ENCODE results near the gene PTPRJ. TPM values are rescaled to one million over a fixed set of nuclear protein-coding genes. Genes with fewer than 3 reads are reported as not detected.
"Not testable (repeated sequence)": the region's sequence is repeated elsewhere in the genome, so short reads cannot be mapped to it uniquely, and the experiment has no call there.

Gene PTPRJ
- total and polyA plus RNA-seq, 2 donors: 3.1 to 18.2 TPM

- WGBS: 89% methylated on average over 4 of the region's 4 CpGs
- DNase-seq (ENCODE audit: extremely low spot score): no peak
- no peaks in the 10 kb centered on the region for H3K4me1 ChIP-seq (ENCODE audit: insufficient read depth)
- no peak overlapping the region for H3K4me3 ChIP-seq (ENCODE audit: low read depth, low read length)
- no peak overlapping the region for H3K27ac ChIP-seq (ENCODE audit: low read depth)
- H3K36me3 ChIP-seq (ENCODE audit: insufficient read depth): no peaks in the 10 kb centered on the region
Observed at GRCh38 chr11:48022445-48022844, 42.1 kb downstream of the PTPRJ start.

GRCh38 chr11:48023608-48024007, 43.2 kb downstream of the PTPRJ start:
- H3K4me1 ChIP-seq (ENCODE audit: insufficient read depth); H3K36me3 ChIP-seq (ENCODE audit: insufficient read depth); DNase-seq (ENCODE audit: extremely low spot score); H3K27ac ChIP-seq (ENCODE audit: low read depth); H3K4me3 ChIP-seq (ENCODE audit: low read depth, low read length): not testable (repeated sequence)
- WGBS: 97% methylated on average over 7 of the region's 7 CpGs

GRCh38 chr11:48024635-48025071, 44.3 kb downstream of the PTPRJ start:
- Histone ChIP-seq H3K4me3 (ENCODE audit: low read depth, low read length) (no peak overlapping the region), H3K4me1 (ENCODE audit: insufficient read depth) (peaks cover 2% of the 10 kb centered on the region), H3K27ac (ENCODE audit: low read depth) (no peak overlapping the region), H3K36me3 (ENCODE audit: insufficient read depth) (no peaks in the 10 kb centered on the region)
- DNase-seq (ENCODE audit: extremely low spot score): no peak
- WGBS: 71% methylated on average over 5 of the region's 5 CpGs

- H3K4me3 ChIP-seq (ENCODE audit: low read depth, low read length): no peak overlapping the region
- 90% methylated on average over 9 of the region's 9 CpGs for WGBS
- no peak for DNase-seq (ENCODE audit: extremely low spot score)
- no peaks in the 10 kb centered on the region for H3K36me3 ChIP-seq (ENCODE audit: insufficient read depth)
- no peak overlapping the region for H3K27ac ChIP-seq (ENCODE audit: low read depth)
- peaks cover 2% of the 10 kb centered on the region for H3K4me1 ChIP-seq (ENCODE audit: insufficient read depth)
Observed at GRCh38 chr11:48025293-48025983, 45.1 kb downstream of the PTPRJ start.

- Histone ChIP-seq H3K4me1 (ENCODE audit: insufficient read depth) (peaks cover 2% of the 10 kb centered on the region), H3K36me3 (ENCODE audit: insufficient read depth) (no peaks in the 10 kb centered on the region), H3K27ac (ENCODE audit: low read depth) (no peak overlapping the region), H3K4me3 (ENCODE audit: low read depth, low read length) (no peak overlapping the region)
- no peak for DNase-seq (ENCODE audit: extremely low spot score)
- WGBS: 76% methylated on average over 3 of the region's 3 CpGs
Observed at GRCh38 chr11:48025984-48026340, 45.6 kb downstream of the PTPRJ start.

GRCh38 chr11:48028914-48029680, 48.7 kb downstream of the PTPRJ start:
- no peak overlapping the region for H3K27ac ChIP-seq (ENCODE audit: low read depth)
- H3K36me3 ChIP-seq (ENCODE audit: insufficient read depth): no peaks in the 10 kb centered on the region
- H3K4me3 ChIP-seq (ENCODE audit: low read depth, low read length): no peak overlapping the region
- peaks cover 2% of the 10 kb centered on the region for H3K4me1 ChIP-seq (ENCODE audit: insufficient read depth)
- WGBS: 52% methylated on average over 6 of the region's 6 CpGs
- no peak for DNase-seq (ENCODE audit: extremely low spot score)

GRCh38 chr11:48029681-48030290, 49.4 kb downstream of the PTPRJ start:
- no peaks in the 10 kb centered on the region for H3K36me3 ChIP-seq (ENCODE audit: insufficient read depth)
- peaks cover 2% of the 10 kb centered on the region for H3K4me1 ChIP-seq (ENCODE audit: insufficient read depth)
- no peak overlapping the region for H3K4me3 ChIP-seq (ENCODE audit: low read depth, low read length)
- 30% methylated on average over 6 of the region's 6 CpGs for WGBS
- no peak overlapping the region for H3K27ac ChIP-seq (ENCODE audit: low read depth)
- no peak for DNase-seq (ENCODE audit: extremely low spot score)

GRCh38 chr11:48031602-48032001, 51.2 kb downstream of the PTPRJ start:
- no peaks in the 10 kb centered on the region for H3K36me3 ChIP-seq (ENCODE audit: insufficient read depth)
- H3K27ac ChIP-seq (ENCODE audit: low read depth): no peak overlapping the region
- no peak overlapping the region for H3K4me3 ChIP-seq (ENCODE audit: low read depth, low read length)
- DNase-seq (ENCODE audit: extremely low spot score): no peak
- H3K4me1 ChIP-seq (ENCODE audit: insufficient read depth): peaks cover 2% of the 10 kb centered on the region
- WGBS: 91% methylated on average over 6 of the region's 6 CpGs

- no peak for DNase-seq (ENCODE audit: extremely low spot score)
- H3K36me3 ChIP-seq (ENCODE audit: insufficient read depth): no peaks in the 10 kb centered on the region
- H3K4me1 ChIP-seq (ENCODE audit: insufficient read depth): peaks cover 2% of the 10 kb centered on the region
- H3K27ac ChIP-seq (ENCODE audit: low read depth): no peak overlapping the region
- no peak overlapping the region for H3K4me3 ChIP-seq (ENCODE audit: low read depth, low read length)
- WGBS: 84% methylated on average over 6 of the region's 6 CpGs
Observed at GRCh38 chr11:48032721-48033120, 52.4 kb downstream of the PTPRJ start.

GRCh38 chr11:48033918-48034341, 53.6 kb downstream of the PTPRJ start:
- no peaks in the 10 kb centered on the region for H3K36me3 ChIP-seq (ENCODE audit: insufficient read depth)
- no peaks in the 10 kb centered on the region for H3K4me1 ChIP-seq (ENCODE audit: insufficient read depth)
- DNase-seq (ENCODE audit: extremely low spot score): no peak
- no peak overlapping the region for H3K27ac ChIP-seq (ENCODE audit: low read depth)
- H3K4me3 ChIP-seq (ENCODE audit: low read depth, low read length): no peak overlapping the region
- WGBS: 73% methylated on average over 3 of the region's 3 CpGs

- H3K4me1 ChIP-seq (ENCODE audit: insufficient read depth): no peaks in the 10 kb centered on the region
- DNase-seq (ENCODE audit: extremely low spot score): no peak
- 55% methylated on average over 14 of the region's 14 CpGs for WGBS
- H3K36me3 ChIP-seq (ENCODE audit: insufficient read depth): no peaks in the 10 kb centered on the region
- H3K27ac ChIP-seq (ENCODE audit: low read depth): no peak overlapping the region
- no peak overlapping the region for H3K4me3 ChIP-seq (ENCODE audit: low read depth, low read length)
Observed at GRCh38 chr11:48034926-48035871, 54.8 kb downstream of the PTPRJ start.

GRCh38 chr11:48036011-48036410, 55.7 kb downstream of the PTPRJ start:
- no peak overlapping the region for H3K4me3 ChIP-seq (ENCODE audit: low read depth, low read length)
- H3K27ac ChIP-seq (ENCODE audit: low read depth): no peak overlapping the region
- no peaks in the 10 kb centered on the region for H3K4me1 ChIP-seq (ENCODE audit: insufficient read depth)
- DNase-seq (ENCODE audit: extremely low spot score): no peak
- H3K36me3 ChIP-seq (ENCODE audit: insufficient read depth): no peaks in the 10 kb centered on the region
- 33% methylated on average over 1 of the region's 1 CpG for WGBS

- WGBS: 67% methylated on average over 4 of the region's 4 CpGs
- H3K4me1 ChIP-seq (ENCODE audit: insufficient read depth): no peaks in the 10 kb centered on the region
- no peak overlapping the region for H3K4me3 ChIP-seq (ENCODE audit: low read depth, low read length)
- no peaks in the 10 kb centered on the region for H3K36me3 ChIP-seq (ENCODE audit: insufficient read depth)
- no peak for DNase-seq (ENCODE audit: extremely low spot score)
- no peak overlapping the region for H3K27ac ChIP-seq (ENCODE audit: low read depth)
Observed at GRCh38 chr11:48036466-48036865, 56.1 kb downstream of the PTPRJ start.

Measured in urinary bladder (tissue), 4 donors.